NB4 (cell line): Measurements from ENCODE around the gene CCDC61.

ENCODE experiments used
- DNase-seq: peaks from one replicate; pipeline ENCODE4 v3.0.0; 2010; ENCODE audit warnings: low read depth
- H3K4me3 ChIP-seq: one replicate; pipeline ENCODE4 v1.5.1; 2011; ENCODE audit warnings: mild to moderate bottlenecking, low read depth, low read length, moderate library complexity
- MYC ChIP-seq: IDR thresholded peaks from 2 replicates; pipeline ENCODE4 v1.6.1; 2011; ENCODE audit warnings: low read depth, low read length
- POLR2A ChIP-seq: IDR thresholded peaks from 2 replicates; pipeline ENCODE4 v1.6.1; 2011; ENCODE audit warnings: mild to moderate bottlenecking; ENCODE audit not compliant: insufficient read length; ENCODE audit errors: extremely low read depth
- TF ChIP-seq, protein P1 (sequence below): IDR thresholded peaks from 2 replicates; pipeline ENCODE4 v1.6.1; 2011; ENCODE audit warnings: low read depth, low read length
- TF ChIP-seq, protein P2 (sequence below): IDR thresholded peaks from one replicate; pipeline ENCODE4 v1.5.1; 2012; ENCODE audit warnings: low read depth, low read length

Gene CCDC61

DNA sequence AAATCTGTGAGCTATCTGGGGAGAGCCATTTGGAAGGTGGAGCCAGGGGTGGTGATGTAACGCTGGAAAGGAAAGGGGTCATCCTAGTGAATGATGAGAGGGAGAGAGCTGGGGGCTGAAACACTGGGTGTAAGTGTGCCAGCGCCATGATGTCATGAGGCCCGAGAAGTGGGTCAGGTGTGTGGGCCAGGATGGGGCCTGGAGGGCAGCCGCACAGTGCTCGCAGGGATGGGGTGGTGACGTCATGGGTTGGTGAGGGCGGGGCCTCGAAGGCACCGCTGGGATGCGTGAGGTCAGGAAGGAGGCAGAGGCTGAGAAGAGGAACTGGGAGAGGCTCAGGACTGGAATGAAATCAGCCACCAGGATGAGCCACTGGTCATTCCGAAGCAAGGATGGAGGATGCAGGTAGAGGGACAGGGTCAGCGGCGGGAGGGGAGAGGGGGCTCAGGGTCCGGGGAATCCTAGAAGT, 4.4 kb downstream of the CCDC61 start:
- no peak overlapping the region for H3K4me3 ChIP-seq
- DNase-seq: no peak
- TF ChIP-seq, protein P1, sequence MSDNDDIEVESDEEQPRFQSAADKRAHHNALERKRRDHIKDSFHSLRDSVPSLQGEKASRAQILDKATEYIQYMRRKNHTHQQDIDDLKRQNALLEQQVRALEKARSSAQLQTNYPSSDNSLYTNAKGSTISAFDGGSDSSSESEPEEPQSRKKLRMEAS: no peak
- TF ChIP-seq, protein P2, sequence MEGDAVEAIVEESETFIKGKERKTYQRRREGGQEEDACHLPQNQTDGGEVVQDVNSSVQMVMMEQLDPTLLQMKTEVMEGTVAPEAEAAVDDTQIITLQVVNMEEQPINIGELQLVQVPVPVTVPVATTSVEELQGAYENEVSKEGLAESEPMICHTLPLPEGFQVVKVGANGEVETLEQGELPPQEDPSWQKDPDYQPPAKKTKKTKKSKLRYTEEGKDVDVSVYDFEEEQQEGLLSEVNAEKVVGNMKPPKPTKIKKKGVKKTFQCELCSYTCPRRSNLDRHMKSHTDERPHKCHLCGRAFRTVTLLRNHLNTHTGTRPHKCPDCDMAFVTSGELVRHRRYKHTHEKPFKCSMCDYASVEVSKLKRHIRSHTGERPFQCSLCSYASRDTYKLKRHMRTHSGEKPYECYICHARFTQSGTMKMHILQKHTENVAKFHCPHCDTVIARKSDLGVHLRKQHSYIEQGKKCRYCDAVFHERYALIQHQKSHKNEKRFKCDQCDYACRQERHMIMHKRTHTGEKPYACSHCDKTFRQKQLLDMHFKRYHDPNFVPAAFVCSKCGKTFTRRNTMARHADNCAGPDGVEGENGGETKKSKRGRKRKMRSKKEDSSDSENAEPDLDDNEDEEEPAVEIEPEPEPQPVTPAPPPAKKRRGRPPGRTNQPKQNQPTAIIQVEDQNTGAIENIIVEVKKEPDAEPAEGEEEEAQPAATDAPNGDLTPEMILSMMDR: no peak
- TF ChIP-seq MYC: no peak
- no peak for TF ChIP-seq POLR2A

DNA sequence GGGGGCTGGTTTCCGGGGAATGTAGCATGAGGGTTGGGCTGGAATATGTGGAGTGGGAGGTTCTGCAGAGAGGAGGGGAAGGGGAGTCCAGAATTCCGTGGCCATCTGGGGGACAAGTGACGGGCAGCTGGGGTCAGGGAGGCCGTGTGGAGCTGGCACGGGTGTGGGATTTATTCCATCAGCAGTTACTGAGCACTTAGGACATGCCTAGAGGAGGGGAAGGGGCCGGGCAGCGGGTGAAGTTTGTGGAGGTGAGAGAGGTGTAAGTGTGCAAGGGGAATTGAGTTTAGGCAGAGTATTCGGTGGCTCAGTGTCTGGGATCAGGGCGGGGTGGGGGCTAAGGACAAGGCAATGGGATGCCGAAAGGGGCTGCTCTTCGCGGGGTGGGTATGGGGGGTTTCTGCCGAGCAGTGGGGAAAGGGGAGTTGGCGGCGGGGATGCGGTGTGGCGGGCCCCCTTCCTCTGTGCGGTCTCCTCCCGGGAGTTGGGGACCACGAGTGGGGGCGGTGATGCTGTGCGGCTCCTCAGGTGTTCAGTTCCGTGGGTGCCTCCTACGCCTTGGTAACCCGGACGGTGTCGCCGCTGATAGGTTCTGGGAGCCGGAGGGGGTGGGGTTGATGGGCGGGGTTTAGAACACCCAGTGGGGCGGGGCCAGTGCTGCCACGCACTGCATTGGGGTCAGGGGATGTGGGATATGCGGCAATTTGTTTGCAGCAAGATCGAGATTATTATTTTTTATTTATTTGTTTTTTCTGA, 5.4 kb downstream of the CCDC61 start:
- H3K4me3 ChIP-seq: no peak overlapping the region
- TF ChIP-seq, protein P1: no peak
- TF ChIP-seq MYC (no peak), POLR2A (no peak)
- TF ChIP-seq, protein P2: no peak
- DNase-seq: peak; percentile 15

DNA sequence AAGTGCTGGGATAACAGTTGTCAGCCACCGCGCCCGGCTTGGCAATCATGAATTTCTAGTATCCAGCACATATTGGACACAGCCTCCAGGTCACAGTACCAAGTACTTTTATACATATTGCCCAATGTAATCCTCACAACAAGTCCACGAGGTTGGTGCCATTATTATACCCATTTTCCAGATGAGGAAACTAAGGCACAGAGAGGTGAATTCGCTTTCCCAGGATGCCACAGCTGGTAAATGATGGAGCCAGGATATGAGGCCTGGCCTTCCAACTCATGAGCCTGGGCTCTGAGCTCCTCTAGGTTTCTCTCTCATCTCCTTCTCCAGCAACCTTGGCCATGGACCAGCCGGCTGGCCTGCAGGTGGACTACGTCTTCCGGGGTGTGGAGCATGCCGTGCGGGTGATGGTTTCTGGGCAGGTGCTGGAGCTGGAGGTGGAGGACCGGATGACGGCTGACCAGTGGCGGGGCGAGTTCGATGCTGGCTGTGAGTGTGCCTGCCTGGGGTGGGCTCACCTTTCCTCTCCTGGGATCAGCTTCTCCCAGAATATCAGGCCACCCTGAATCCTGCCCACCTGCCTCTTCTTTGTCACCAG, 7.5 kb downstream of the CCDC61 start:
- TF ChIP-seq, protein P1: no peak
- TF ChIP-seq MYC: no peak
- no peak overlapping the region for H3K4me3 ChIP-seq
- no peak for DNase-seq

DNA sequence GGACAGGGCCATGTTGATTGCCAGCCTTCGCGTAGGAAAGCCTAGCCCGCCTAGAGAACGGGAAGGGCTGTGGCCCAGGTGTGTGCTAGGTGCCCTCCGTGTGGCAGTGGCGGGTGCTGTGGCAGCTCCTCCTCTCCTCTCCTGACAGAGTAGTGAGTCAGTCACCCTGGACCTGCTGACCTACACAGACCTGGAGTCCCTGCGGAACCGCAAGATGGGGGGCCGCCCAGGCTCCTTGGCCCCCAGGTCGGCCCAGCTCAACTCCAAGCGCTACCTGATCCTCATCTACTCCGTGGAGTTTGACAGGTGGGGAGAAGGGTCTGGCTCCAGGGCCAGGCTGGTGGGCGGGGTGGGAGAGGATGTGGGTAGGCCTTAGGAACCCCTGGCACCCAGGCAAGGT, 11.1 kb downstream of the CCDC61 start:
- H3K4me3 ChIP-seq: no peak overlapping the region
- DNase-seq: no peak
- TF ChIP-seq MYC (no peak), POLR2A (no peak)
- TF ChIP-seq, protein P2: no peak
- TF ChIP-seq, protein P1: no peak

DNA sequence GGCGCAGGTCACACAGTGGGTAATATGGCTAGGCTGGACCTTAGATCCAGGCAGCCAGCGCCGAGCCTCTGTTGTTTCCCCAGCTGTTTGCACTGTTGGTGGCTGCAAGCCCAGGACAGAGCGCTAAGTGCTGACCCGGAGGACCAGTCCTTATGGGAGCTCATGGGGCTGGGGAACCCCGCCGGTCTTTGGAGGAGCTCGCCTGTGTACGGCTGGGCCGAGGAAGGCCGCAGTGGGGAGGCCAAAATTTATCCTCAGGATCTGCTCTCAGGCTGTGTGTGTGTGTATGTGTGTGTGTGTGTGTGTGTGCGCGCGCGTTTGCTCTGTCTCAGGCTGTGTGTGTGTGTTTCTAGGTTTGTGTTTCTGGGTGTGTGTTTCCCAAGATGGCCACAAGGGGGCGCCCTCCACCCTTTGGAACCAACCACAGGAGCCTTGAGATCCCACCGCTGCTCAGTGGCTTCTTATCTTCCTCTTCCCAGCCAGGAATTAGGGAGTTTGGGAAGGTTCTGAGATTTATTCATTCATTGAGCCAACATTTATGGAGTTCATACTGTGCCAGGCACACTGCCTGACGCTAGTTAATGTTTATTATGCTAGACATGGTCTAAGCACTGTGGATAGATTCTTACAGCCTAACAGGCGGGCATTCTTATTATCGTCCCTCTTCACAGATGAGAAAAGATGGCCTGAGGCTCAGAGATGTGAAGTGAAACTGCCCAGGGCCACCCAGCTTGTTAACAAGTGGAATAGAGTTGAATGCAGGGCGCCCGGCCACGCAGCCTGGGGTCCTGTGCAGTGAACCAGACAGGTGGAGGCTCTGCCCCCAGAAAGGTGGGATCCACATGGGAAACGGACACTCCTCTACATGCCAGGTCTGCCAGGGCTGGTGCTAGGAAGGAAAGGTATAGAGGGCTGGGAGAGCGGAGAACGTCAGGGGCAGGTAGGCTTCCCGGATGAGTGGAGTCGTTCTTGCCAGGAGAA, 14.6 kb downstream of the CCDC61 start:
- peak; percentile 82 for DNase-seq
- TF ChIP-seq, protein P1: no peak
- TF ChIP-seq, protein P2: peak; percentile 98
- H3K4me3 ChIP-seq: no peak overlapping the region
